Calu3 (cell line): ENCODE measurements around the gene AFAP1L2. TPM values are rescaled to one million over a fixed set of nuclear protein-coding genes. Genes with fewer than 3 reads are reported as not detected.

ENCODE experiments used
- BruUV-seq: library from RNA; stranded (reverse); fragments of 400-500 nt; replicated peaks from 2 replicates; lab custom pipeline; 2021; lab: Mats Ljungman, UMichigan
- CTCF ChIA-PET: fragments of 300-600 bp; sonication (Branson Sonifier 250); formaldehyde crosslinking; loops from one replicate; lab custom pipeline; 2022; ENCODE audit warnings: antibody characterized with exemption; lab: Charles Lee
- DNase-seq: peaks from one replicate; pipeline ENCODE4 v3.0.0; 2022
- H3K27ac Mint-ChIP-seq: one replicate; pipeline ENCODE4 v1.8.0; 2022; ENCODE audit warnings: mixed read lengths; ENCODE audit not compliant: unreplicated experiment
- H3K27me3 Mint-ChIP-seq: one replicate; pipeline ENCODE4 v1.8.0; 2022; ENCODE audit warnings: mixed read lengths; ENCODE audit not compliant: unreplicated experiment
- H3K36me3 Mint-ChIP-seq: one replicate; pipeline ENCODE4 v1.8.0; 2022; ENCODE audit warnings: mild to moderate bottlenecking, moderate library complexity, mixed read lengths; ENCODE audit not compliant: insufficient read depth, unreplicated experiment
- H3K4me1 Mint-ChIP-seq: one replicate; pipeline ENCODE4 v1.8.0; 2022; ENCODE audit warnings: mild to moderate bottlenecking, low read depth, mixed read lengths; ENCODE audit not compliant: unreplicated experiment
- H3K4me3 Mint-ChIP-seq: one replicate; pipeline ENCODE4 v1.8.0; 2022; ENCODE audit warnings: mild to moderate bottlenecking, low read depth, moderate library complexity, mixed read lengths; ENCODE audit not compliant: unreplicated experiment
- H3K9me3 Mint-ChIP-seq: one replicate; pipeline ENCODE4 v1.8.0; 2022; ENCODE audit warnings: low read depth, mixed read lengths; ENCODE audit not compliant: unreplicated experiment
- CTCF ChIP-seq: fragments of 200-600 bp; IDR thresholded peaks from one replicate; pipeline ENCODE4 v1.8.0; 2022; ENCODE audit warnings: antibody characterized with exemption; ENCODE audit not compliant: unreplicated experiment
- intact Hi-C: fragments of 100-400 bp; cut with micrococcal nuclease; formaldehyde crosslinking; loops from one replicate; pipeline ENCODE4 v1.10.0; 2022; ENCODE audit not compliant: unreplicated experiment
- total RNA-seq: library from RNA; stranded (reverse); gene quantifications from 2 replicates; pipeline ENCODE4 v1.2.3, GENCODE V29; 2022

Gene AFAP1L2
- total RNA-seq, 1 experiment from 2014 or later: 0.76 TPM

GRCh38 chr10:114311496-114312209 is 92.6 kb downstream of the AFAP1L2 start:
- CTCF ChIA-PET: no interaction called here
- H3K27ac Mint-ChIP-seq: no peak overlapping the region
- H3K36me3 Mint-ChIP-seq: peaks cover under 1% of the 10 kb centered on the region
- DNase-seq: no peak
- H3K4me1 Mint-ChIP-seq: no peaks in the 10 kb centered on the region
- H3K27me3 Mint-ChIP-seq: no peaks in the 10 kb centered on the region
- H3K9me3 Mint-ChIP-seq: no peaks in the 10 kb centered on the region
- no peak overlapping the region for H3K4me3 Mint-ChIP-seq
- no peak for TF ChIP-seq CTCF
- BruUV-seq: no TSS peak
- intact Hi-C loops: no loop called here

- no peaks in the 10 kb centered on the region for H3K27me3 Mint-ChIP-seq
- TF ChIP-seq CTCF: no peak
- DNase-seq: no peak
- no peaks in the 10 kb centered on the region for H3K9me3 Mint-ChIP-seq
- intact Hi-C loops: no loop called here
- H3K27ac Mint-ChIP-seq: no peak overlapping the region
- H3K4me3 Mint-ChIP-seq: no peak overlapping the region
- CTCF ChIA-PET: no interaction called here
- no peaks in the 10 kb centered on the region for H3K36me3 Mint-ChIP-seq
- BruUV-seq: no TSS peak
- no peaks in the 10 kb centered on the region for H3K4me1 Mint-ChIP-seq
Observed at GRCh38 chr10:114311023-114311422, 93.3 kb downstream of the AFAP1L2 start.

- CTCF ChIA-PET: no interaction called here
- no peaks in the 10 kb centered on the region for H3K4me1 Mint-ChIP-seq
- no peak for TF ChIP-seq CTCF
- H3K27ac Mint-ChIP-seq: no peak overlapping the region
- intact Hi-C loops: no loop called here
- H3K27me3 Mint-ChIP-seq: no peaks in the 10 kb centered on the region
- no TSS peak for BruUV-seq
- H3K4me3 Mint-ChIP-seq: no peak overlapping the region
- DNase-seq: no peak
- no peaks in the 10 kb centered on the region for H3K9me3 Mint-ChIP-seq
- no peaks in the 10 kb centered on the region for H3K36me3 Mint-ChIP-seq
Observed at GRCh38 chr10:114310346-114310745, 94.0 kb downstream of the AFAP1L2 start.

GRCh38 chr10:114309364-114309651 is 95.0 kb downstream of the AFAP1L2 start:
- Mint-ChIP-seq H3K9me3 (no peaks in the 10 kb centered on the region), H3K27ac (no peak overlapping the region), H3K36me3 (no peaks in the 10 kb centered on the region), H3K27me3 (no peaks in the 10 kb centered on the region), H3K4me3 (no peak overlapping the region), H3K4me1 (no peaks in the 10 kb centered on the region)
- CTCF ChIA-PET: no interaction called here
- no TSS peak for BruUV-seq
- intact Hi-C loops: loop anchor here (10.0 kb wide), 1 partner anchor 395 kb away; no protein-coding TSS in a partner anchor
- no peak for TF ChIP-seq CTCF
- no peak for DNase-seq
